DMS53 treated with DMSO at 0.1 percent for 48 hours (cell line): ENCODE measurements around the gene MEF2D.

Experiments used
- DNase-seq: peaks from one replicate; lab custom pipeline; 2025; ENCODE audit not compliant: unreplicated experiment; lab: John Stamatoyannopoulos, UW

The MEF2D gene

DNA sequence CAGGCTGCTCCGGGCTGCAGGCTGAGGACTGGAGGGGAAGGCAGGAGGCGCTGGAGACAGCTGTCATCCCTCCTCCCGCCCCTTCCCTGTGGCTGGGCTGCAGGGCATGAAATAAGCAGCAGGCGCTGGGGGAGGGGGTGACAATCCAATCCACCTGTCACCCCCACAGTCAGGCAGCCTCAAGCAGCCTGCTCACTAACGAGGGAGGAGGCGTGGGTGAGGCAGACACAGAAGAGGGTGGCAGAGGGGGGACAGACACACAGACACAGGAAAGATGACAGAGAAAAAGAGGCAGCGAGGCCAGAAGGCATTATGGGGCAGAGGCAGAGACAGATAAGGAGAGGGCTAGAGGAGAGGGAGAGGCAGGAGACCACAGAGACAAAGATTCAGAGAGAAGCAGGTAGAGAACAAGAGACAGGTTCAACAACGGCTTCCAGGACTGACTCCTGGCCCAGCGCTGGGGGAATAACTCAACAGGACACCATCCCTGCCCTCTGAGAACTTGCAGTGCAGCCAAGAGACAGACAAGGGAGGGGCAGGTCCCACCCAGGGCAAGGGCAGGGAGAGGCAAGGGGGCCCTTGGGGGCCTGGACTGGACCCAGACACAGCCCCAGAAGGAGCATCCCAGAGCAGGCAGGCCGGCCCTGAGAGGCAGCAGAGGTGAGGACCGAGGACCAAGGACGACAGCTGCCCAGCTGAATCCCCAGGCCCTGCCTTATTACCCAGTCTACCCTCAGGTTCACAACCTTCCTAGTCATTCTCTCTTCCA lies 11.2 kb downstream of the MEF2D start:
- DNase-seq, result no peak

DNA sequence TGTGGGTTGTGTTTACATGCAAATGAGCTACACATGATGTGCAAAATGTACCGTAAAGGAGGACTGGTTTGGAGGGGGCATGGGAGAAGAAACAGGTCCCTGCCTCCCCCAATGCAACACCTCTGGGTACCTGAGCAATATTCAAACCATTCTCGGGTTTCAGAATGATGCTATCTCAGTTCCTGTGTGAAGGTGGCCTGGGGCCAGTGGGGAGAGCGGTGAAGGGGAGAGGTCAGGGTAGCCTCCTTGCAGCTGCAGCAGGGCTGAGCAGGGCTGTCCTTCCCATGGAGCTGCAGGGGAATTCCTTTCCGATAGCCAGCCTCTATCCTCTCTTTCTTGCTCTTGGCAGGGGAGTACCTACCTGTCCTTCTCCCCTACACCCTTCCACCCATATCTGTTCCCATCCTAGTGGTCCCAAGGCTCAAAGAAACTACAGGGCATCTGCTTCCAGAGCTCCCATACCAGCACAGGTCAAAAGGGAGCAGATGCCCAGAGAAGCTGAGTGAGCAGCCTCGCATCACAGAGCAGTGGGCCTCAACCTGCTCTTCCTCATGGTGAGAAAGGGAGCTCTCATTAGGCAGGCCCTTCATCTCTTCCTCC lies 11.9 kb downstream of the MEF2D start:
- no peak for DNase-seq

DNA sequence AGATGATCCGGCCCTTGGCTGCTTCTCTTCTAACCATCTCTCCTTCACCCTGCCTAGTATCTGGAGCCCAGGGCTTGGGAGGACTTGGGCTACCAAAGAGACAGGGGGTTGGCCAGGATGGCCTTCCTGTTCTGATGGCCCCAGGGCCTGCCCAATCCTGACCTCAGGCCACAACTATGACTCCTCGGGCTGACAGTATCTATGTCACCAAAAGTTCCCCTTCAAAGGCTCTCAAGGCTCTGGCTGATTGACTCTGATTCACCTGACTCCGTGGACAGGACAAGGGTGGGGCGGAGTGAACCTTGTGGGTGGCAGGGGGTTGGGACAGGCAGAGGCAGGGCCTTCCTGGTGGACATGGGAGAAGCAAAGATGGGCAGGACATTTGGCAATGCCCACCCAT lies 12.7 kb downstream of the MEF2D start:
- no peak for DNase-seq

DNA sequence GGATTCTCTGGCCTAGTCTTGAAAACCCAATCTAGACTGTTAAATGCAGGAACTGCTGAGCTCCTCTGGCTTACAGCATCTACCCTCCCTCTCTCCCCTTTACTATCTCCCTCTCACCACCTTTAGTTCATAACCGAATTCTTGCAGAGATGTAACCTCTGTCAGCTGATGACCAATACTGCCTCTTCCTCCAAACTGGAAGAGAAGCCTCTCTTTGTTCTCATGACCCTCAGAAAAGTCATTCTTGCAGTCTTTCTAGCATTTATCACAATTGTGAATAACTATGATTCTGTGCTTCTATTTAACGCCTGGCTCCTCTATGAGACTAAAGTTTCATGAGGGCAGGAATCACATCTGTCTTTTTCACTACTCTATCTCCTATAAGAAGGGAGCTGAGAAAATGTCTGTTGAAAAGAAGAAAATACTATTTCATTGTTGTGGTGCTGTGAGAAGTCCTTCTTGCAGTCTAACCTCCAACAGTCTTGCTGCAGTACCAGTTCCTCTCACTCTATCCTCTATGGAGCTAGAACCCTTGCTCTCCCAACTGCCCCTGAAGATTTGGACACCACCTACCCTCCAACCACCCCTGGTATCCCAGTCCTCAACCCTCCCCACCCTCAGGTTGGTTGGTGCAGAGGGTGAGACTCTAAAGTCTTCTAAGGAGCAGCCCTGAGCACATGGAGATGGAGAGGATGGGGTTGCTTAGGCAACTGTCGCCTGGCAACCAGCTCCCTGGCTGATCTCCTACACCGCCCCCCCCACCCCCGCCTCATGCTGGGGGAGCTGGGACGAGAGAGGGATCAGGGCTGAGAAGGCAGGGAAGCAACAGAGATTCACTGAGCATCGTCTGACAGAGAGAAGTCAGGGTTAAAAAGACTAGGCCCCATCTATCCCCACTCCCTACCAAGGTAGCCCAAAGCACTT lies 13.9 kb downstream of the MEF2D start:
- DNase-seq, result no peak

DNA sequence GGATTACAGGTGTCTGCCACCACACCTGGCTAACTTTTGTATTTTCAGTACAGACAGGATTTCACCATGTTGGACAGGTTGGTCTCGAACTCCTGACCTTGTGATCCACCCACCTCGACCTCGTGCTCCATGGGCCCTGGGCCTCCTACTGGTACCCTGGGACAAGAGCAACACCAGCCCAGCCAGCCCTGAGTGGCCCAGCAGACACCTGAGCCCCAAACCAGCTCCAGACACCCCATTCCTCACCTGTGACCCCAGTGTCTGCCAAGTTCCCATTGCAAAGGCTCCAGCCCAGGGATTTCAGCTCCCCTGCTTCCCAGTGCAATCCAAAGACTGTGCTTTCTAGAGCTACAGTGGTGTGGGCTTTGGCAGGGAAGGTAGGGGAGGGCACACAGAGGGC lies 14.6 kb downstream of the MEF2D start:
- no peak for DNase-seq

DNA sequence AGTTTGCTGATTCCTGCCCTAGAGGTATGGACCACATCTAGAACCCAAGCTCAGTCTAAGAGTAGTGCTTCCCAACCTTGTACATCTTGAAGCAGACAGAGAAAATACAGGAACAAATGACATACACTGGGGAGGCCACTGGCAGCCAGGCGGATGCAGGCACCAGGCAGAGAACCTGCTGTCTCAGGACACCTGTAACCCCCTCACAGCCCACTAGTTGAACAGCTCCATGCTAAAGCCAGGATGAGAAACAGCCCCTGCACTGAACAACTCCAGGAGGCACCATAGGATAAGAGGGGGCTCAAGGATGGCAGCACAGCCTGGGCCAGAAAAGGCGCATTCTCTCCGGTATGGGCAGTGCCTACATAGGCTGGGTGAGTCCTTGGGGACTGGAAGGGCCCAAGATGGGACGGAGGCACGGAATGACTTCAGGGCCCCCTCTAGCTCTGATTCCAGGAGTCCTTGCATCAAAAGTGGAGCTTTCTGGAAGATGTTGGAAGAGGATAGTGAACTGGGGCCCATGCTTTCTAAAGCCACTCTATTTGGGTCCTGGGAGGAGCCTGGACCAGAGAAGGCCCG lies 16.0 kb downstream of the MEF2D start:
- no peak for DNase-seq

DNA sequence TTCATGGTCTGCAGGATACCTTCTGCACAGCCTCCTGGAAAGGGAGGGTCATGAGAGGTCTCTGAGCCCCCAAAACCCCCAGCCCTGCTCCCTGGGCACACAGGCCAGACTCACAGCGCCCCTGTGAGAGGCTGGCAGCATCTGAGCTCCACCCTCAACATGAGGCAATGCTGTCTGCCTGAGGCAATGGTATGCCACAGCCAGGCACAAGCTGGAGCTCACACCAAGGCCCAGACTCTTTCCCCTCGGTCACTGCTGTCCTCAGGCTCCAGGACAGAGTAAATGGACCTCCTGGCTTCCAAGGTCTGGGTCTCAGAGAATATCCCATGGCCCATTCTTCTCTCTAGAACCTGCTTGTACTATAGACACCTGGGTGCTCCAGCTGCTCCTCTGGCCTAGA lies 17.2 kb downstream of the MEF2D start:
- DNase-seq, result no peak

DNA sequence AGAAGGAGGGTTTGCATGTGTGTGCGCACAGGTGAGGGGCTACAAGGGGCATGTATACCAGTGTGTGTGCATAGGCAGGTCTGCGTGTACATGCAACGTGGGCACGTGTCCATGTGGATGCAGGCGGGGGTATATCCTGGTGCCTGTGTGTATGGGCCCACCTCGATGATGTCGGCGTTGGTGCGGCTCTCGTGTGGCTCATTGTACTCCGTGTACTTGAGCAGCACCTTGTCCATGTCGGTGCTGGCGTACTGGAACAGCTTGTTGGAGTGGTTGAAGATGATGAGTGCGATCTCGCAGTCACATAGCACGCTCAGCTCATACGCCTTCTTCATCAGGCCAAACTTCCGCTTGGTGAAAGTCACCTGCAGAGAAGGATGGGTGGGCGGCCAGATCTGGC lies 18.3 kb downstream of the MEF2D start:
- DNase-seq, result no peak

DNA sequence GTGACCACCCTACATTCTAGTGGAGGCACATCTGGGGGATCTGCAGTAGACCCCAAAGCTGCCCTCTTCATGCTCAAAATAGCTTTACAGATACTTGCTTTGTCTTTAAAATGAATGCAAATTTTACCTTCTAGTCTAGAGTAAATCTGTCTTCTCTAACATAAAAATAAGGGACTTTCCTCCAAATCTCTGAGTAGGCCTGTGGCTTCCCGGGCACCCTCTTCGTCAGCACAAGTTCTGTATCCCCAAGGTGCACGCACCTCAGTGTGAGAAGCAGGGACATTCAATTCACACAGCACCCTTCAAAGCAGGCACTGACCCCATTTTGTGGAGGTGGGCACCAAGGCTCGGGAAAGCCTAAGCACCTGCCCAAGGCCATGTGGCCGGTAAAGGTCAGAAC lies 19.0 kb downstream of the MEF2D start:
- no peak for DNase-seq

DNA sequence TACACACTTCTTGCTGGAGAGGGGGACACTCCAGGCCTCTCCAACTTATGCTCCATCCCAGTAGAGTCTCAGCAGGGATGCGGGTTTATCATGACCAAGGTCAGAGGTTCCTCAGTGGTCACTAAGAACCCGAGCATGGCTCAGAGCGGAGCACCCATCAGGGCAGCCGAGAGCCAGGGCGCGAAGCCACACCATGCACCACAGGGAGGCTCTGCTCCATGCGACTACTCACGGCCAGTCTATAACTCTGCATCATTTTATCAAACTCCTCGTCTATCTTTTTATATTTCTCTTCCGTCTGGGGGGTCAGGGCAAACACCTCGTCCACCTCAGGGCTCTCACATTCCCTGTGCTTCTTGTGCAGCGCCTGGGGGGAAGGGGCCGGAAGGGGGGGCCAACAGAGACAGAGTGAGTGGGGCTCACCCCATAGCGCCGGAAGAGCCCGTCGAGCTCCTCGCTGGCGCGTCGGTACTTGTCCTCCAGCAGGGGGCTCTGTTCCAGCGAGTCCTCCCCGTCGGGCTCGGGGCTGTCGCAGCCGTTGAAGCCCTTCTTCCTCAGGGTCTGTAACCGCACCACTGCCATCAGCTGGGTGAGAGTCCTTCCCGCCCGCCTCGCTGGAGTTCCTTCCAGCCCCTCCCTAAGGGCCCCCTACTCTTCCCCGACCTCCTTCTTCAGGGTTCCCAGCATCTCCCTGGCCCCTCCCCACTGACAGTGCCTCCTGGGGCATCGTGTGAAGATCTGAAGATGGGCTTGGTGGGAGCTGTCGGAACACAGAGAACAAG lies 20.0 kb downstream of the MEF2D start:
- DNase-seq, result no peak

DNA sequence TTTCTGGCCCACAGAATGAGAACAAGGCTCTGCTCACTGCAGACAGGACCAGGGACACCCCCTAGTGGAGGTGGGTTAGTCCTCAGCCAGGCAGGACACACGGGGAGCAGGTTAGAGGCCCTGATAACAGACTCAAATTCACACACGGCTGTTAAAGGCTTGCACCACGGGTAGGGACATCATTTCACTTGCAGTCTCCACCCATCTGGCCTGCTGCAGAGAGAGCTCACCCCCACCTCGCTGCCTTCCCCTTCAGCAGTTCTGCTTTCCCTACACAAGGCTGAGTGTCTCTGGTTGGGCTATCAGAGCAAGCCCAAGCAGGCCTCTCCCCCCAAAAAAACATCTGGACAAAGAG lies 20.6 kb downstream of the MEF2D start:
- no peak for DNase-seq

DNA sequence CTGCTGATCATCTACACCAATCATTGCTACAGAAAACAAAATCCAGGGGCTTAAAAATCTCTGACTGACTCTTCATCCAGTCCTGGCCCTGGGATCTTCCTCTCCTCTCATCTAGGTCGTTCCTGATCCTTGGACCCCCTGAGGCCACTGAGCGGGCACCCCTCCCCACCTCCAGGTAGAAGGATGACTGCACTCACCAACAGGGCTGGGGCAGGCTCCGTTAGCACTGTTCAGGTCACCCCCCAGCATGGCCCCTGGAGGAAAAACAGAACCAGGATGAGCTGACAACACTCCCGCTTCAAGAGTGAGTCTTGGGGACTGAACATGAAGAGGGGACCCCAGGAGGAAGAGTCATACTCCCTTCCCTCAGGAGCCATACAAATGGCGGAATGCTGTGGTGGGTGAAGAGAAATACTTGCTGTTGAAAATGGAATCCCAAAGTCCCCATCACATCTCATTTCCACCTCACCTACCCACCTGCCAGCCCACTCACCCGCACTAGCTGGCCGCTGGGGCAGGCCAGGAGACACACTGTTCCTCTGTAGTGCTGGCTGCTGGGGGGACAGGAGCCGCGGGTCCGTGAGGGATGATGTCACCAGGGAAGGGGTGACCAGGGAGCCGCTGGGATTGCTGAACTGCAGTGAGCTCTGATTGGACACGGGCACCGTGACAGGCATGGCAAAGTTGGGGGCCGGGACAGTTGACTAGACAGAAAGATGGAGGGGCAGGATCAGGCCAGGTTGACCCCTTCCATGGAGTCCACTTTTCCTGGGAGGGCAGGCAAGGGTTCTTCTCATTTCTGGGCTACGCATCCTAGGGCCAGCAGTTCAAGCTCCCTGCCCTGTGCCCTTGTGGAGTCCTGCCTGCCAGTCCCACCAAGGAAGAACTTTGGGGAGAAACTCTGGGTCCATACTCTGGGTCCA lies 21.2 kb downstream of the MEF2D start:
- no peak for DNase-seq

DNA sequence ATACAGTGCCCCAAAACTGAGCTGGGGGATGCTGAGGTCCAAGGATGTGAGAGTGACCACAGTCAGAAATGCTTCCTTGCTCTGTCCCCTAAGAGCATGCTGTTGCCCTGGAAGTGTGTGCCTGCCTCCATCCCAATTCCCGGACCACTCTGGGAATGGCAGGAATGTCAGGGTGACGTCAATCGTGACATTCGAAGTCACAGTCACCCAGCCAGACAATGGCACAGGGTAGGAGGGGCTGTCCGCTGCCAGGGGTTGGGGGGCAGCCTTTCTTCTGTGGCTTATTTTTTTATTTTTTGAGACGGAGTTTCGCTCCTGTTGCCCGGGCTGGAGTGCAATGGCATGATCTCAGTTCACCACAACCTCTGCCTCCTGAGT lies 22.3 kb downstream of the MEF2D start:
- DNase-seq, result no peak

DNA sequence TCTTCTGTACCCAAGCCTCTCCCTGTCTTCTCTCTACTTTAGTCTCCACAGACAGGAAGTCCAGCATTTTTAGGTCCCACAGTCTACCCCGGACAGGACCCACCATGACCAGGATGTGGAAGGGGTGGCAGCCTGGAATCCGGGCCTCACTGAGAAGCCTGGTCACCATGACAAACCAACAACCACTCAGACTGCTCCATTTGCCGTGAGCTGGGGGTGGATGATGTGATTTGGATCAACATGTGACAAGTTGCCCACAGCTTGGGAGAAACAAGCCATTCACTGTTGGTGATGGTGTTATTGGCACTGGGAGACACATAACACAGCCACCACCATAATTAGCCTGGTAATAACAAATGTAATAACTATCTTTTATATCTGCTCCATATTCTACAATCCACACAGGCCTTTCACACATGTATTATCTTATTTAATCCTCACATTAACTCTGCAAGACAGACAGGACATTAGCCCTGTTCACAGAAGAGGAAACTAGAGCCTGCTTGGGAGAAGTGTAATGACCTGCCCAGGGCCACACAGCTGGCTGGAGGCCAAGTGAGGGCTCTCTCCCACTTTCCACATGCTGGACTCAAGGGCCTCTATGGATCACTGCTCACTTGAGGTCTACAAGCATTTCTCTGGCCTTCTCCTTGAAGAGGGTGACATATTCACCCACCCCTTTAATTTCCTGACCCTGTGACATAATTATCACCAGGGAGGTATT lies 22.9 kb downstream of the MEF2D start:
- no peak for DNase-seq

DNA sequence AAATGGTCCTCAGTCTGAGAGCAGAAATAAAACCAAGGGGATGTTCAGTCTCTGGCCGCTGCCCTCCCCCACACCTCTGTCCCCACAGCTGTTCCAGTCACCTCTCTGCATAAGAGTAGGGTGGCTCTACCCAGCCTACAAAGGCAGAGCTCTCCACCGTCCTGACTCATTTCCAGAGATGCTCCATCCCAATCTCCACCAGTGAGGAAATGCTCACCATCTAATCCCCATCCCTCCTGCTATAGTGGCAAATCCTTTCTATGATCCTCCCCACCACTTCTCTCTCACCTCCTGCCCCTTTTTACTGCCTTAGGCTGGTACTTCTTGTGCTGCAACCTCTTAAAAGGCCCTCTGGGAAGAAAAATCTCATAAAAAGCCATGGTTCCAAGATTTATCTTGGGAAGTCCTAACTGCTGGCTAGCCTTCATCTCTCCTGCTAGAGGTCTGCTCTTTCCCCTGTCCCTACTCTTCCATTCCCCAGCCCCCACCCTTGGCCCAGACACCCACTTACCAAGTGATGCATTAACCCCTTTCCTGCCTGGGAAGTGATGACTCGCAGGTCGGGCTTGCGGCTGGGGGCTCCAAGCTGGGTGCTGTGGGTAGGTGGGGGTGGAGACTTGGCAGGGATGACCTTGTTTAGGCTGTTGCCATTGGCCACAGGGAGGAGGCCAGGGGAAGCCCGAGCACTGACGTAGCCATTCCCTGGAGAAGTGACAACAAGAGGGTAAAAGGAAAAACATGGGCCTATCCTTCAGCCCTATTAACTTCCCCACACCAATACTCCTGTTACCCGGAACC lies 23.9 kb downstream of the MEF2D start:
- no peak for DNase-seq

DNA sequence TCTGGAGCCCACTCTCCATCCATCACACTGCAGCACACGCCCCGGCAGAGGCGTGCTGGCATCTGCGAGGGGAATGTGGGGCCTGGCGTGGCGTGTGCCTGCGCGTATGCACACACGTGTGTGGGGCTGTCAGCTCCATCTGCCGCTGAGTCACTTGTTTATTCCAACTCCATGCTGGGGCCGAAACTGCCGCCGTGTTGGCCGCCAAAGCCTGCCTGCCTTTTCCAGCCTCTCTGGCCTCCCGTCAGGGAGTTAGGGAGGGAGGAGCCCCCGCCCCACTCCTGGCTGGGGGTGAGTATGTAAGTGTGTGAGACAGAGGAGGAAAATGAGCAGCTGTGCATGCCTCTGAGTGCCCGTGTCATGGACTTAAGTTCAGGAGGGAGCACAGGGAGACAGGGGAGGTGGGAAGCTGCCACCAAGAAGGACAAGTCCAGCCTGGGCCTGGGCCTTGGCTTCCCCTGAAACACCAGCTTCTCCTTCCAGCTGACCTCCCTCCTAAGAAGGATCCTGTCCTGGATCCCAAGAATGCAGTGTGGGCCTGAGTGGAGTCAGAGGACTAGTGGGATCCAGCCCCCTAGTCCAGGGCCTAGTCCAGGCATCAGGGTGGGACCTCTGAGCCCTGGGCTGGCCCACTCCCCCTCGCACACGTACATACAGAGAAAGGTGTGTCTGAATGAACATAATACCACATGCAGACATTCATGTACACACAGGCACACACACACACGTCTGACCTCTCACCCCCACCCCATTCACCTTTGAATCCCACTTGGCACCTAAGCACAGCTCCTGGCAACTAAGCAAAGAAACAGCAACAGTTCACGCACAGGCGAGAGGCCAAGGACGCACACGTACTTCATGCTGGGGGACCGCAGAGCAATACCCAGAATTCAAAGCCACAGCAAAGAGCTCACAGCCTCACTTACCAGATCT lies 24.7 kb downstream of the MEF2D start:
- DNase-seq, result no peak

DNA sequence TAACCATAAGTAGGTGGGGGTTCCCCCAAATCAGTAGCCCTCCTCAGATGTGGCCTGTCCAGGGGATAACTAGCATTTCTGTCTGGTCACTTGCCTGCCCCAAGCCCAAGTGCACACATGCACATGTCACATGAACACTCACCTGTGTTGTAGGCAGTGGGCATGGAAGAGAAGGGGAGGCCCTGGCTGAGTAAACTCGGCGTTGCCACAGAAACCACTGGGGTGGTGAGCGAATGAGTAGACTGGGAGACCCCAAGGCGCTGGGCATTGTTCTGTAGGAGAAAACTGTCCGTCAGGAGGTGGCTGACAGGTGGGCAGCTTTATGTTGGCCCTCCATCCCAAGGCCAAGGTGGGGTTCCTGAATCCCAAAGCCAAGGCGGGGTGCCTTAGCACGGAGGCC lies 25.6 kb downstream of the MEF2D start:
- no peak for DNase-seq
